DND-41 (cell line): ENCODE data around the gene VWA8.
"Not testable (repeated sequence)": the region's sequence is repeated elsewhere in the genome, so short reads cannot be mapped to it uniquely, and the experiment has no call there.

ENCODE experiments used
- EZH2 ChIP-seq: IDR thresholded peaks from 3 replicates; pipeline ENCODE4 v1.6.1; 2012; ENCODE audit warnings: borderline replicate concordance, low read depth, mild to moderate bottlenecking, moderate library complexity, low read length, inconsistent platforms; ENCODE audit not compliant: severe bottlenecking
- TF ChIP-seq, protein P1 (sequence below): IDR thresholded peaks from 2 replicates; pipeline ENCODE4 v1.5.1; 2012; ENCODE audit warnings: borderline replicate concordance, low read length, moderate library complexity, mild to moderate bottlenecking; ENCODE audit not compliant: poor library complexity, severe bottlenecking; ENCODE audit errors: extremely low read depth

DNA sequence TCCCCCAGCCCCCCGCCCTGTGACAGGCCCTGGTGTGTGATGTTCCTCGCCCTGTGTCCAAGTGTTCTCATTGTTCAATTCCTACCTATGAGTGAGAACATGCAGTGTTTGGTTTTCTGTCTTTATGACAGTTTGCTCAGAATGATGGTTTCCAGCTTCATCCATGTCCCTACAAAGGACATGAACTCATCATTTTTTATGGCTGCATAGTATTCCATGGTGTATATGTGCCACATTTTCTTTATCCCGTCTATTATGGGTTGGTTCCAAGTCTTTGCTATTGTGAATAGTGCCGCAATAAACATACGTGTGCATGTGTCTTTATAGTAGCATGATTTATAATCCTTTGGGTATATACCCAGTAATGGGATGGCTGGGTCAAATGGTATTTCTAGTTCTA is 343.3 kb downstream of the VWA8 start:
- TF ChIP-seq, protein P1, sequence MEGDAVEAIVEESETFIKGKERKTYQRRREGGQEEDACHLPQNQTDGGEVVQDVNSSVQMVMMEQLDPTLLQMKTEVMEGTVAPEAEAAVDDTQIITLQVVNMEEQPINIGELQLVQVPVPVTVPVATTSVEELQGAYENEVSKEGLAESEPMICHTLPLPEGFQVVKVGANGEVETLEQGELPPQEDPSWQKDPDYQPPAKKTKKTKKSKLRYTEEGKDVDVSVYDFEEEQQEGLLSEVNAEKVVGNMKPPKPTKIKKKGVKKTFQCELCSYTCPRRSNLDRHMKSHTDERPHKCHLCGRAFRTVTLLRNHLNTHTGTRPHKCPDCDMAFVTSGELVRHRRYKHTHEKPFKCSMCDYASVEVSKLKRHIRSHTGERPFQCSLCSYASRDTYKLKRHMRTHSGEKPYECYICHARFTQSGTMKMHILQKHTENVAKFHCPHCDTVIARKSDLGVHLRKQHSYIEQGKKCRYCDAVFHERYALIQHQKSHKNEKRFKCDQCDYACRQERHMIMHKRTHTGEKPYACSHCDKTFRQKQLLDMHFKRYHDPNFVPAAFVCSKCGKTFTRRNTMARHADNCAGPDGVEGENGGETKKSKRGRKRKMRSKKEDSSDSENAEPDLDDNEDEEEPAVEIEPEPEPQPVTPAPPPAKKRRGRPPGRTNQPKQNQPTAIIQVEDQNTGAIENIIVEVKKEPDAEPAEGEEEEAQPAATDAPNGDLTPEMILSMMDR: not testable (repeated sequence)
- TF ChIP-seq EZH2: not testable (repeated sequence)
